ENCODE measurements around the gene CFAP210. TPM values are rescaled to one million over a fixed set of nuclear protein-coding genes. Genes with fewer than 3 reads are reported as not detected.
A peak's percentile ranks its signal among the peaks of the same experiment; 100 is the strongest.

Gene CFAP210
- total RNA-seq, 3 donors from 2014 or later (not counting 1 experiment from before 2014, with no cell fraction given), result 0.27 to 8.4 (median 1.5) TPM

DNA sequence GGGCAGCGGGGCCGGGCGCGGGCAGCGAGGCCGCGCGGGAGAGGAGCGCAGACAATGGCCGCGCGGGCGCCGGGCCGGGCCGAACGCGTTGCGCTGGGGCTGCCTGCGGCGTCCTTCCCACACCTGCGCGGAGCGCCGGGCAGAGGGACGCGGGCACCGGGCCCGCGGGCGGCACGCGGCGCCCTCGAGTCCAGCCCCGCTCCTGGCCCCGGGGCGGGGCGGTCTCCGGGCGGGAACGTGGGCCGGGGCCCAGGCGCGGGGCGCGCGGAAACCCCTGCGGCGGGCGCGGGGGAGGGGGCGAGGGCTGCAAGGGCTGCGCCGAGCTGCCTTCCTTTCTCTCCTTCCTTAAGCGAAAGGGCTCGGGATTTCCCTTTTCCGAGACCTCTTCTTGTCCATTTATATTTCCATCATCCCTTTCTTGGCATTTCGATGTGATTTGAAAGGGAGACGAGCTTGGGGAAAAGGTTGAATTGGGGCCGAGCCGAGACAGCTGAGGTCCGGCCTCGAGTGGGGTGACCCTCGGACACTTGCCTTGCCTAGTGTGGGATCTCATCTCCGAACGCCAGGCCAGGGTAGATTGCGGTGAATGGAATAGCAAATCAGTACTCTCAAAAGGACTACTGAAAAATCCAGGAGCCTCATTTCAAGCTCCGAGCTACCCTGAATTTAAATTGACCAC, 40.1 kb upstream of the CFAP210 start:
- intact Hi-C loops (cut with micrococcal nuclease), result loop anchor here (5.0 kb wide), 1 partner anchor 42 kb away; the partner anchor contains the start of genes CFAP210 and PHOSPHO2

DNA sequence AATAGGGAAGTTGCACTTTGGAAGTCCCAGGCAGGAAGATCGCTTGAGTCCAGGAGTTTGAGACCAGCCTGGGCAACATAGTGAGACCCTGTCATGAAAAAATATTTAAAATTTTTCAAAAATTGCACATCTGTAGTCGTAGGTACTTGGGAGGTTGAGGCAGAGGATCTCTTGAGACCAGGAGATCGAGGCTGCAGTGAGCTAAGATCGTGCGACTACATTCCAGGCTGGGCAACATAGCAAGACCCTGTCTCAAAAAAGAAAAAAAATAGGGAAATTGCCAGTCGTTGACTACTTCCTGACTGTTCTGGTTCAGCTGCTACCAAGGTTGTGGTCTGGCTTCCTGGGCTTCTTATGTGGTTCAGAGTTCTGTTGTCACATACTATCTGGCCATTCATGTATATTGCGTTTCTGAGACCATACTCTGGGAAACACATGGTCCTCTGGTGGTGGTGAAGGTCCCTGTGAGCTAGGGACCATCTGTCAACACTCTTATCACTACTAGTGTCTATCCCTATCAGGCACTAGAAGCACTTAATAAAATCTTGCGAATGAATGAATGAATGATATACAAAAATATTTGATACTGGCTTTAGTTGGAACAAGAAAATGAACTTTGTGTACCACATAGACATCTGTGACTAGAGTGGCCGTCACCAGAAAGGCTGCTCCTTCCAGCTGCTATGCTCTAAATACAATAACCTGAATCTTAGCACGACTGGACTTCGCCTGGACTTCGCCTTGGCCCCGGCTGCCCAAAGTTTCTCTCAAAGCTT, 38.6 kb upstream of the CFAP210 start:
- peaks cover 8 to 24% of the 10 kb centered on the region in 2 donors for H3K4me1 Mint-ChIP-seq
- peak overlapping the region; percentile 12 for H3K4me3 ChIP-seq (ENCODE audit: low read length)
- peak overlapping the region in 1 of 2 donors; percentile 88 for H3K27ac Mint-ChIP-seq
- peak overlapping the region; percentile 91 for H3K4me3 Mint-ChIP-seq
- H3K27me3 ChIP-seq (ENCODE audit: control insufficient read depth, insufficient read depth, low read length), result peaks cover 5% of the 10 kb centered on the region
- intact Hi-C loops (cut with micrococcal nuclease), result loop anchor here (5.0 kb wide), 1 partner anchor 40 kb away; the partner anchor contains the start of genes CFAP210 and PHOSPHO2
- ATAC-seq (peak in 1 of 3 donors; percentile 15), DNase-seq (peak in 1 of 2 donors; percentile 23)
- H3K27ac ChIP-seq (ENCODE audit: low read length), result no peak overlapping the region
- TF ChIP-seq, protein P1, sequence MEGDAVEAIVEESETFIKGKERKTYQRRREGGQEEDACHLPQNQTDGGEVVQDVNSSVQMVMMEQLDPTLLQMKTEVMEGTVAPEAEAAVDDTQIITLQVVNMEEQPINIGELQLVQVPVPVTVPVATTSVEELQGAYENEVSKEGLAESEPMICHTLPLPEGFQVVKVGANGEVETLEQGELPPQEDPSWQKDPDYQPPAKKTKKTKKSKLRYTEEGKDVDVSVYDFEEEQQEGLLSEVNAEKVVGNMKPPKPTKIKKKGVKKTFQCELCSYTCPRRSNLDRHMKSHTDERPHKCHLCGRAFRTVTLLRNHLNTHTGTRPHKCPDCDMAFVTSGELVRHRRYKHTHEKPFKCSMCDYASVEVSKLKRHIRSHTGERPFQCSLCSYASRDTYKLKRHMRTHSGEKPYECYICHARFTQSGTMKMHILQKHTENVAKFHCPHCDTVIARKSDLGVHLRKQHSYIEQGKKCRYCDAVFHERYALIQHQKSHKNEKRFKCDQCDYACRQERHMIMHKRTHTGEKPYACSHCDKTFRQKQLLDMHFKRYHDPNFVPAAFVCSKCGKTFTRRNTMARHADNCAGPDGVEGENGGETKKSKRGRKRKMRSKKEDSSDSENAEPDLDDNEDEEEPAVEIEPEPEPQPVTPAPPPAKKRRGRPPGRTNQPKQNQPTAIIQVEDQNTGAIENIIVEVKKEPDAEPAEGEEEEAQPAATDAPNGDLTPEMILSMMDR (IDR thresholded peaks at IDR 0.05), result no peak
- no peaks in the 10 kb centered on the region for H3K9me3 ChIP-seq (ENCODE audit: control insufficient read depth, insufficient read depth, low read length)
- 52% methylated on average over 13 of the region's 13 CpGs for WGBS (ENCODE audit: insufficient coverage)
- H3K4me1 ChIP-seq (ENCODE audit: control insufficient read depth, insufficient read depth, low read length), result peaks cover 17% of the 10 kb centered on the region
- H3K27me3 Mint-ChIP-seq (ENCODE audit: low read depth in 2 of 2), result peaks cover 7 to 29% of the 10 kb centered on the region in 2 donors
- no peaks in the 10 kb centered on the region for H3K36me3 Mint-ChIP-seq
- no peaks in the 10 kb centered on the region for H3K36me3 ChIP-seq (ENCODE audit: control insufficient read depth, insufficient read depth, low read length)
- H3K9me3 Mint-ChIP-seq, result no peaks in the 10 kb centered on the region

More for the DNA sequence above, 40.1 kb upstream of the CFAP210 start:
- WGBS (ENCODE audit: insufficient coverage), result 3% methylated on average over 65 of the region's 69 CpGs
- H3K27ac ChIP-seq (ENCODE audit: low read length), result no peak overlapping the region
- Mint-ChIP-seq H3K9me3 (no peaks in the 10 kb centered on the region), H3K4me1 (peaks cover 8 to 24% of the 10 kb centered on the region in 2 donors), H3K4me3 (peak overlapping the region; percentile 85), H3K27ac (peak overlapping the region in 1 of 2 donors; percentile 88), H3K36me3 (no peaks in the 10 kb centered on the region), H3K27me3 (ENCODE audit: low read depth in 2 of 2) (peaks cover 7 to 29% of the 10 kb centered on the region in 2 donors)
- peaks cover 17% of the 10 kb centered on the region for H3K4me1 ChIP-seq (ENCODE audit: control insufficient read depth, insufficient read depth, low read length)
- peak; percentile 19 to 22 for DNase-seq
- TF ChIP-seq, protein P1 (IDR thresholded peaks at IDR 0.05), result no peak
- H3K36me3 ChIP-seq (ENCODE audit: control insufficient read depth, insufficient read depth, low read length), result no peaks in the 10 kb centered on the region
- H3K9me3 ChIP-seq (ENCODE audit: control insufficient read depth, insufficient read depth, low read length), result no peaks in the 10 kb centered on the region
- H3K4me3 ChIP-seq (ENCODE audit: low read length), result peak overlapping the region; percentile 37
- H3K27me3 ChIP-seq (ENCODE audit: control insufficient read depth, insufficient read depth, low read length), result peaks cover 5% of the 10 kb centered on the region
- ATAC-seq, result peak; percentile 41 to 54 (median 42)

DNA sequence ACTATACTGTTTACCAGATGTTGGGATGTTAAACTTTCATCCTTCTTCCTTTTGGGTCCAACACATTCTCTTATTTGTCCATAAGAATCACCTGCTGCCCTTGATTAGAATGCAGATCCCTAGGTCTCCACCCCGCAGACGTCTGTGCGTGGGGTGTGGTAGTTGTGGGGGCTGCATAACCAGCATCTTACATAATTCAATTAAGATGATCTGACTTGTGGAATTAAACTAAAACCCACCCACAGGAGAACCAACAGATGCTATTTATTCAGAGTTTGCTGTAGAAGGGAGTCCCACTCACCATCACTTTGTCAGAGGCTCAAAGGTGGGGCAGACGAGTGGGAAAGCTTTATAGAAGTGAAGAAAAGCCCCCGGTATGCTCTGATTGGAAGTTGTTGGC, 37.9 kb upstream of the CFAP210 start:
- H3K4me3 ChIP-seq (ENCODE audit: low read length), result no peak overlapping the region
- peaks cover 5% of the 10 kb centered on the region for H3K27me3 ChIP-seq (ENCODE audit: control insufficient read depth, insufficient read depth, low read length)
- intact Hi-C loops (cut with micrococcal nuclease), result loop anchor here (5.0 kb wide), 1 partner anchor 40 kb away; the partner anchor contains the start of genes CFAP210 and PHOSPHO2
- Mint-ChIP-seq H3K9me3 (no peaks in the 10 kb centered on the region), H3K27ac (peak overlapping the region in 1 of 2 donors; percentile 41), H3K4me3 (peak overlapping the region; percentile 91), H3K27me3 (ENCODE audit: low read depth in 2 of 2) (peaks cover 7 to 29% of the 10 kb centered on the region in 2 donors), H3K4me1 (peaks cover 8 to 24% of the 10 kb centered on the region in 2 donors), H3K36me3 (no peaks in the 10 kb centered on the region)
- TF ChIP-seq, protein P1 (IDR thresholded peaks at IDR 0.05), result no peak
- H3K27ac ChIP-seq (ENCODE audit: low read length), result no peak overlapping the region
- H3K36me3 ChIP-seq (ENCODE audit: control insufficient read depth, insufficient read depth, low read length), result no peaks in the 10 kb centered on the region
- peaks cover 17% of the 10 kb centered on the region for H3K4me1 ChIP-seq (ENCODE audit: control insufficient read depth, insufficient read depth, low read length)
- DNase-seq (no peak), ATAC-seq (no peak)
- no peaks in the 10 kb centered on the region for H3K9me3 ChIP-seq (ENCODE audit: control insufficient read depth, insufficient read depth, low read length)
- 78% methylated on average over 2 of the region's 5 CpGs for WGBS (ENCODE audit: insufficient coverage)

Measured in natural killer cell (primary cell).